Inflammatory macrophage (primary cell): ENCODE measurements around the gene NDUFA1.
A peak's percentile ranks its signal among the peaks of the same experiment; 100 is the strongest.
"Not testable (repeated sequence)": the region's sequence is repeated elsewhere in the genome, so short reads cannot be mapped to it uniquely, and the experiment has no call there.

ENCODE experiments used
- DNase-seq, 2 donors: peaks; one replicate each; pipeline ENCODE4 v3.0.0-alpha.2; 2020 to 2022
- total RNA-seq, 18 experiments: gene quantifications; one replicate each; lab custom pipeline; 2026; ENCODE audit warnings: mixed read lengths in 6 of 18, inconsistent platforms in 2 of 18; lab: John Stamatoyannopoulos, UW

The NDUFA1 gene
- total RNA-seq = 67.4 to 167 (median 108) reads per million in 18 experiments

DNA sequence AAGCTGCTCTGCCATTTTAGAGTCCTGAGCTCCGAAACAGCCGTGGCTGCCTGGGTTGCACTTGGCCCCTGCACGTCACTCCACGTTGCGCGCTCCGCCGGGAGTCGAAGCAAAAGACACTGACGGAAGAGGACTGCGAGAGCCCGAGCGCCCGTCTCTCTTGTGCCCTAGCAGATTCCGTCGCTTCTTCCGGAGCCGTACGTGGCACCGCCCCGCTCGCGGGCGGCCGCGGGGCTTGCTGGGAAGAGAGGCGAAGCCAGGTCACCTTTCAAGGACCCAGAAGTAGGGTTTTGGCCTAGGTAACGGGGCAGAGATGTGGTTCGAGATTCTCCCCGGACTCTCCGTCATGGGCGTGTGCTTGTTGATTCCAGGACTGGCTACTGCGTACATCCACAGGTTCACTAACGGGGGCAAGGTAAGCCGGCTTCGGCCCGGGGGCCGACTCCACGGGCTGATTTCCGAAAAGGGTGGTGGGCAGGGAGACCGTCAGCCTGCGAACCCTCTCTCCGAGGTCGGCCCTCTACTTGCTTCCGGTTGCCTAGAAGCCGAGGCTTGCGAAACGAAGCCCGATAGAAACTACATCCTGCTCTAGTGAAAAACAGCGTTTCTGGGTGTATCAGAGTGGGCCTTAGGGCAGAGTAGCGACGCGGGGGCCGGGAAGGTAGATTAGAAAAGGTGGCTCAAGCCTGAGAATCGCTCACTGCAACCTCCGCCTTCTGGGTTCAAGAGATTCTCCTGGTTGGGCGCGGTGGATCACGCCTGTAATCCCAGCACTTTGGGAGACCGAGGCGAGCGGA, at the start of gene NDUFA1, which contains the start of gene RNF113A:
TSS of gene NDUFA1 (plus strand) at position 234 of the 797 bp plus-strand sequence. CDS start at position 314, 80 bp downstream.
TSS of gene RNF113A (minus strand) at position 135 of the 797 bp plus-strand sequence. CDS start at position 15, 120 bp downstream.
- peak; percentile 89 to 93 for DNase-seq

DNA sequence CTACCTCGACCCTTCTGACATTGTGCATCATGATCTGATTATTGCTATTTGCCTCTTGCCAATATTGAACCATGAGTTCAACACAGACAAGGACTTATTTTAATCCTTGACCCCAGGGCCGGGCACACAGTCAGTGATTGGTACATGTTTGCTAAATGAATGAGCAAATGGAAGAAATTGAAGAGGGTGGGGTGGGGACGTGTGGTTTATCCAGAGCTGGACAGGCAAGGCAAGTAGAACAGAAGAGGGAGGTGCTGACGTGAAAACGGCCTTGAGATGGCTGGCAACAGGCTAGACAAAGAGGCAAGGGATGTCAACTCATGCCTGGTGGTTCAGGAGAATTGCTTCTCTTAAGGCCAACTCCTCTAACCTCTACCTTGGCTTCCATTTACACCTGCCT, 47.4 kb upstream of the NDUFA1 start:
- not testable (repeated sequence) for DNase-seq

GRCh38 chrX:119826399-119826959, 45.2 kb upstream of the NDUFA1 start:
- DNase-seq = peak in 1 of 2 donors; percentile 1

DNA sequence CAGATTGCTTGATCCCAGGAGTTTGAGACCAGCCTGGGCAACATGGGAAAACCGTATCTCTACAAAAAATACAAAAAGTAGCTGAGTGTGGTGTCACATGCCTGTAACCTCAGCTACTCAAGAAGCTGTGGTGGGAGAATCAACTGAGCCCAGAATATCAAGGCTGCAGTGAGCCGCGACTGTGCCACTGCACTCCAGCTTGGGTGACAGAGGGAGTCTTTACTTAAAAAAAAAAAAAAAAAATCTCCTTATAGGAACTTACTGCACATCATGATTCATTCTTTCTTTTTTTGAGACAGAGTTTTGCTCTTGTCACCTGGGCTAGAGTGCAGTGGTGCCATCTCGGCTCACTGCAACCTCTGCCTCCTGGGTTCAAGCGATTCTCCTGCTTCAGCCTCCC, 43.2 kb upstream of the NDUFA1 start:
- DNase-seq = no peak

GRCh38 chrX:119833905-119834304, 37.7 kb upstream of the NDUFA1 start:
- no peak for DNase-seq

DNA sequence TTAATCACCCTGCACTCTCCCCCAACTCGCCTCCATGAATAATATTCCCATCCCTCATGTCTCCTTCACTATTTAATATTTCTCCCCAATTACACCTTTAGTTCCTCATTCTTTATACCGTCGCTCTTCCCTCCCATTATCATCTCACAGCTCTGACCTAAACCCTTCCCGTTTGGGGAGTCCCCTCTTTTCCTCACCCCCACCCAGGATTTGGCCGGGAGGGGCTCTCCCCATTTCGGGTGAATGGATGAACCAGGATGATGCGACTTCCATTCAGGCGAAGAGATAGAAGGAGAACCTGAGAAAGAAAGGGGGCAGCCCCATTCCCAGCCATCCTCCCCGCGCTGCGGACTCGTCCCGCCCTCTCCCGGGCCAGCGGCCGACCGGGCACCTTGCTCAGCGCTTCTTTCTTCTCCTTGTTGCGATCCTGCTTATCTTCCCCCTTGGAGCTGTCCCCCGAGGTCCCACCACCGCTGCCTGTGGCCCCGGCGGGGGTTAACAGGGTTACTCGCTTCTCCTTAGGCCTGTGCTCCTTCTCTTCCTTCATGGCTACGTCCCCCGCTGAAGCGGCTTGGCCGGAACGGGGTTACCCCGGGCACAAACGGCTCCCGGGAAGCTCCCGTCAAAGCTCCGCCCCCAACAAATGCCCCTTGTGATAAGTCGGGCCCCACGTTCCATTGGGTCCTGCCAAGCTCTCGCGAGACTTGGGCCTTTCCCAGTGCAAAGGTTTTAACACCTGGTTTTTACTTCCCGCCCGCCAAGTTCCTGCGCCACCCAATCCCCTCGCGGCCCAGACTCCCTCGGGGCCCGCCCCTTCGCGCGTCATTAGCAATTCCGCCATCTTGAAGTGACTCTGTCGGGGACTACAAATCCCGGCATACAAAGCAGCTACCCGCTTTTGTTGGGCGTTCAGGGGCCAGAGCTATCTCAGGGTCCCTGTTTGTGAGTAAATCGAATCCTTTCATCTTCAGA, 19.0 kb upstream of the NDUFA1 start, which contains the start of gene UPF3B:
TSS of gene UPF3B (minus strand) at position 582 of the 972 bp plus-strand sequence. CDS start at position 547, 35 bp downstream.
- peak; percentile 96 to 97 for DNase-seq

DNA sequence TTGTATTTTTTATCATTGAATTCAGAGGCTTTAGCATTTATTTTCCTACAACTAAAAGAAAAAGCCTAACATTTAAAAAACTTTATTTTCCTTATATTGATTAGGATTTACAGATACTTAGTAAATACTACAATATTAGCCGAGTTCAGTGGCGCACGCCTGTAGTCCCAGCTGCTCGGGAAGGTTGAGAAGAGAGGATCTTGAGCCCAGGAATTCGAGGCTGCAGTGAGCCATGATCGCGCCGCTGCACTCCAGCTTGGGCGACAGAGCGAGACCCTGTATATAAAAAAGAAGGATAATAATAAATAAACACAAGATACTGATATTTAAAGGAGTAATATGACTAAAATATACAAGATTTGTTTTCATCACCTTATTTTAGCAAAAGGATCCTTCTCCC, 18.2 kb upstream of the NDUFA1 start:
- no peak for DNase-seq

- peak; percentile 60 to 65 for DNase-seq
Measured at GRCh38 chrX:119870626-119871131, 953 bp upstream of the NDUFA1 start.

GRCh38 chrX:119871245-119871598, 410 bp upstream of the NDUFA1 start:
- peak; percentile 28 to 61 for DNase-seq

DNA sequence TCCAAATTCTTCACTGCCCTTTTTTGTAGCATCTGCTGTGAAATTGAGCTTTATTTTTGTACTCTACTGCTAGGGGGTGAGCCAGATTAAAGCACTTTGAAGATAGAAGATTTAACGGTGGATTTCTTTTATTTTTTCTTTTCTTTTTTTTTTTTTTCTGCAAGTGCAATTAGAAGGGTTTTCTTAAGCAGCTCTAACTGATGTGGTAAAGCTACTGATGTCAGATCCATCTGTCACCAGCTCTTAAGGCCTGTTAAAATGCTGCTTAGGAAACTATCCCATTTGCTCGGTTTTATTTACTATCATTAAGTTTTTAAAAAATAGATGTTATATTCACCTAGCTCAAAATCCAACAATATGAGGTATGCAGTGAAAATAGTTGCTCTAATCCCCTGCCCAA, 7.1 kb downstream of the NDUFA1 start:
- DNase-seq = no peak

- DNase-seq = no peak
Measured at GRCh38 chrX:119880076-119880475, 8.4 kb downstream of the NDUFA1 start.

DNA sequence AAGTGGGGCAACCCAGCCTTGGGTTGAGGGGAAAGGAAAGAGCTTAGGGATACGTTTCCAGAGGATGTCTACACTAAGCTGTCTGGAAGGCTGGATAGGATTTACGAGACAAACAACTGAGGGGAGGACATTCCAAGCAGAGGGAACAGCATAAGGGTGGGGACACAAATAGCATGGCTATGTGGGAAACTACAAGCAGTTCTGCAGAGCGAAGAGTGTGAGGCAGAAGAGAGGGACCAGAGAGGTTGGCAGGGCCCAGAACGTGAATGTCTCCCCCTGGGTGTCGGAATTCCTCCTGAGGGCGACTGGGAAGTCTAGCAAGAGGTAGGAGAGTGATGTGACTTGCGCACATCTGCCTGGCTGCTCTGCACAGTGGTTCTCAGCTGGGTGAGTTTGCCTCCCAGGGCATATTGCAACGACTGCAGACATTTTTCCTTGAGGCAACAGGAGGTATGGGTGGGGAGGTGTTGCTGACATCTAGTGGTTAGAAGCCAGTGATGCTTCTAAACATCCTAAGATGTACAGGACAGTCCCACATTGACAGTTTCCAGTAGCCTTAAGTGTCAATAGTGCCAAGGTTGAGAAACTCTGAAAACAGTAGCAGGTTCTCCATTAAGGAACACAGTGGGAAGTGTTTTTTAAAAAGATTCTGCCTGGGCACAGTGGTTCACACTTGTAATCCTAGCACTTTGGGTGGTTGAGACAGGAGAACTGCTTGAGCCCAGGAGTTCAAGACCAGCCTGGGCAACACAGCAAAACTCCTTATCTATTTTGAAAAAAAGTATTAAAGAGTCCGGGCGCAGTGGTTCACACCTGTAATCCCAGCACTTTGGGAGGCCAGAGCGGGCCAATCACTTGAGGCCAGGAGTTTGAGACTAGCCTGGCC, 9.2 kb downstream of the NDUFA1 start:
- DNase-seq = peak; percentile 44 to 49

- DNase-seq = peak; percentile 38 to 40
Measured at GRCh38 chrX:119885554-119886428, 14.2 kb downstream of the NDUFA1 start.

DNA sequence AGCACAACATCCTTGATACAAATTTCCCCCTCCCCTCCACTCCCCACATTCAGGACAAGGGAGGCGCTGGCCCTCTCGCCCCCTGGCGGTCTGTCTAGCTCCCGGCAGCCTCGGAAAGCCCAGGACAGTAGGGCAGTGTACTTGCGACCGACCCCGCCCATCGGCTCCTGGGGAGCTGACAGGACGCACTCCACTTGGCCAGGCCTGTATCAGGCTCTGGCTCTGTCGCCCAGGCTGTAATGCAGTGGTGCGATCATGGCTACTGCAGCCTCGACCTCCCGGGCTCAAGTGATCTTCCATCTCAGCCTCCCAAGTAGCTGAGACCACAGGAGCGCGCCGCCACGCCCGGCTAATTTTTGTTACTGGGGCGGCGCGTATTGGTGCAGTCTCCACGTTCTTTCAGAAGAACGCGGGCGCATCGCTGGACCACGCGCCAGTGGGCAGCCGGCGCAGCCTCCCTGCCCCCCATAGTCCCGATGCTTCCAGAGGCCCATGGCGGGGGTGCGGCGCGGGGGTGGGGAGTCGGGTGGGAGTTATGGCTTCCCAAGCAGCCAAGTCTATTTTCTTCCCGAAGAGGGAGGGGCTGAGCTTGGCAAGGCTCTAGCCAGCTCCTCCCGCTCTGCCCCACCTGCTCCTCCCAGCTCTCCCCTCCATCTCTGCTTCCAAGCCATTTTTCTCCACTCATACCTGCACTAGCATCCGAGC, 16.2 kb downstream of the NDUFA1 start:
- DNase-seq = peak; percentile 55 to 59

DNA sequence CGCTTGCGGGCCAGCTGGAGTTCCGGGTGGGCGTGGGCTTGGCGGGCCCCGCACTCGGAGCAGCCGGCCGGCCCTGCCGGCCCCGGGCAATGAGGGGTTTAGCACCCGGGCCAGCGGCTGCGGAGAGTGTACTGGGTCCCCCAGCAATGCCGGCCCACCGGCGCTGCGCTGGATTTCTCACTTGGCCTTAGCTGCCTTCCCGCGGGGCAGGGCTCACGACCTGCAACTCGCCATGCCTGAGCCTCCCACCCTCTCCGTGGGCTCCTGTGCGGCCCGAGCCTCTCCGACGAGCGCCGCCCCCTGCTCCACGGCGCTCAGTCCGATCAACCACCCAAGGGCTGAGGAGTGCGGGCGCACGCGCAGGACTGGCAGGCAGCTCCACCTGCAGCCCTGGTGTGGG, 19.0 kb downstream of the NDUFA1 start:
- not testable (repeated sequence) for DNase-seq

- DNase-seq = not testable (repeated sequence)
Measured at GRCh38 chrX:119891961-119892692, 20.5 kb downstream of the NDUFA1 start.

GRCh38 chrX:119895843-119896326, 24.3 kb downstream of the NDUFA1 start, which contains the start of gene AKAP14:
TSS of gene AKAP14 (plus strand) at chrX:119895893. CDS start at chrX:119903224, 7,331 bp downstream.
- no peak for DNase-seq

DNA sequence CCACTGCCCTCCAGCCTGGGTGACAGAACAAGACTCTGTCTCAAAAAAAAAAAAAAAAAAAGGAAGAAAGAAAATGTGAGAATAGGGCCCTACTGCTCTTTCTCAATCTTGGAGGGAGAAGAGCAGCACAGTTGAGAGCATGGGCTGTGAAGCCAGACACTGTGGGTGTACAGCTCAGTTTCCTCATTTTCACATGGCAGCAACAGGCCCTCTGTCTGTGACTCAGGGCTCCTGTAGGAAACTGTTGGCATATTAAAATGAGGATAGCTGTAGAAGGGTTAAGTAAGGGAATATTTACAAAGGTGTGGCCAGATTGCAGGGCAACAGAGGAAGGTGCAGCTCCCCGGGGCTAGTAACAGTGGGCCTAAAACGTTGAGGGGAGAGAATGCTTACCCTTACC, 27.5 kb downstream of the NDUFA1 start:
- peak; percentile 88 to 89 for DNase-seq

DNA sequence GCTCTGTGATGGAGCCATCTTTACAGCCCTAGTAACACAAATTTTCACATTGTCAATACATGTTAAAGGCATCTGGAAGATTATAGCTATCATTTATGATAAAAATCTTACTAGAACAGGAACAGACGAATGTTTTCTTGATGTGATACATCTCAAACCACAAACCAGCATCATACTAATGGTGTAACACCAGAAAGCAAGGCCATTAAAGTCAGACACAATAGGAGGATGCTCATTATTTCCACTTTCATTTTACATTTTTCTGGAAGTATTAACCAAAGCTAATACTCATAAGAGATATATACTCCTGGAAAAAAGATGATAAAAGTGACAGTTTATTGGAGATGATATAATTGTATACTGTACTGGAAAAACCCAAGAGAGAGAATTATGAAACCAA, 29.3 kb downstream of the NDUFA1 start:
- DNase-seq = peak in 1 of 2 donors; percentile 25
